Measurements from ENCODE around the gene PHACTR1. TPM values are rescaled to one million over a fixed set of nuclear protein-coding genes. Genes with fewer than 3 reads are reported as not detected.

Gene PHACTR1
- total and polyA plus RNA-seq, 12 donors, result 6.3 to 150 (median 79.9) TPM

DNA sequence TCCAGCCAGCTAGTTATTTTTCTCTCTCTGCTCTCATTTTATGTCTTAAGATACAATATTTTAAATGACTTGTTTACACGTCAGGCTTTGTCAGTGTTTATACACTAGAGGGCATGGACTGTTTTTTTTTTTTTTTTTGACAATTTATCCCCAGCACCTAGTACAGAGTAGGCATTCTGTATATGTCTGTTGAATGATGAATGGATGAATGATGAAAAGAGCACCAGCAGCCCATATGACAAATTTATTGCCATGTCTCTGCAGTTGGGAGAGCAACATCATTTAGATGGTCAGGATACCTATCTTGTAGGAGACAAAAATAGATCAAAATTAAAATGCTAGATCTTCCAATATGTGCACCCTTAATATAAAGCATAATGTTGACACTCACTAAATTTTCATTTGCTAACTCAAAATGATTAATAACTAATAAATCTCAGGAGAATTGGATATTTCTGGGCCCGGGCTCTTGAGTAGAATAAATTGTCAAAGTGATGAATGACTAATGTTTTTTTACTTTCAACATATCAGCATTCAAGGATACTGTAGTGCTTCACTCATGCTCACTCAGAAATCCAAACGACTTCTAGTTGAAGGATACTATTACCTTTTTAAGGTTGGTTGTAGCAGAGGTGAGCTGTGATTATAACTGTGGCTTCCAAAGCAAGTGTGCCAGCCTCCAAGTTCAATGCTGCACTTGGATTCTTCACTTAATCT, 200.0 kb downstream of the PHACTR1 start:
- Histone ChIP-seq H3K36me3 (no peaks in the 10 kb centered on the region), H3K27ac (no peak overlapping the region), H3K4me3 (no peak overlapping the region), H3K9me3 (no peaks in the 10 kb centered on the region), H3K4me1 (peaks cover 0 to 4% (median 0%) of the 10 kb centered on the region in 9 donors), H3K27me3 (no peaks in the 10 kb centered on the region)
- no peak for ATAC-seq
- no peak for DNase-seq
- 73 to 78% methylated on average over 3 of the region's 3 CpGs for WGBS, 2 donors
- intact Hi-C loops (cut with DNase I), result loop anchor here in 5 of 10 donors (5.0 to 10.0 kb wide), 4 partner anchors 98 to 416 kb away; no protein-coding TSS in a partner anchor
- TF ChIP-seq, protein P1, sequence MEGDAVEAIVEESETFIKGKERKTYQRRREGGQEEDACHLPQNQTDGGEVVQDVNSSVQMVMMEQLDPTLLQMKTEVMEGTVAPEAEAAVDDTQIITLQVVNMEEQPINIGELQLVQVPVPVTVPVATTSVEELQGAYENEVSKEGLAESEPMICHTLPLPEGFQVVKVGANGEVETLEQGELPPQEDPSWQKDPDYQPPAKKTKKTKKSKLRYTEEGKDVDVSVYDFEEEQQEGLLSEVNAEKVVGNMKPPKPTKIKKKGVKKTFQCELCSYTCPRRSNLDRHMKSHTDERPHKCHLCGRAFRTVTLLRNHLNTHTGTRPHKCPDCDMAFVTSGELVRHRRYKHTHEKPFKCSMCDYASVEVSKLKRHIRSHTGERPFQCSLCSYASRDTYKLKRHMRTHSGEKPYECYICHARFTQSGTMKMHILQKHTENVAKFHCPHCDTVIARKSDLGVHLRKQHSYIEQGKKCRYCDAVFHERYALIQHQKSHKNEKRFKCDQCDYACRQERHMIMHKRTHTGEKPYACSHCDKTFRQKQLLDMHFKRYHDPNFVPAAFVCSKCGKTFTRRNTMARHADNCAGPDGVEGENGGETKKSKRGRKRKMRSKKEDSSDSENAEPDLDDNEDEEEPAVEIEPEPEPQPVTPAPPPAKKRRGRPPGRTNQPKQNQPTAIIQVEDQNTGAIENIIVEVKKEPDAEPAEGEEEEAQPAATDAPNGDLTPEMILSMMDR (IDR thresholded peaks at IDR 0.05), result no peak

DNA sequence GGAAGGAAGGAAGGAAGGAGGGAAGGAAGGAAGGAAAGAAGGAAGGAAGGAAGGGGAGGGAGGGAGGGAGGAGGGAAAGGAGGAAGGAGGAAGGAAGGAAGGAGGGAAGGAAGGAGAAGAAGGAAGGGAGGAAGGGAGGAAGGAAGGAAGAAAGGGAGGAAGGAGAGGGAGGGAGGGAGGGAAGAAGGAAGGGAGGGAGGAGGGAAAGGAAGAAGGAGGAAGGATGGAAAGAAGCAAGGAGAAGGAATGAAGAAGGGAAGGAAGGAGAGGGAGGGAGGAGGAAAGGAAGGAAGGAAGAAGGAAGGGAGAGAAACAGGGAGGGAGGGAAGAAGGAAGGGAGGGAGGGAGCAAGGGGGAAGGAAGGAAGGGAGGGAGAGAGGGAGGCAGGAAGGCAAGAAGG, 204.9 kb downstream of the PHACTR1 start:
- H3K36me3 ChIP-seq, result no peaks in the 10 kb centered on the region

DNA sequence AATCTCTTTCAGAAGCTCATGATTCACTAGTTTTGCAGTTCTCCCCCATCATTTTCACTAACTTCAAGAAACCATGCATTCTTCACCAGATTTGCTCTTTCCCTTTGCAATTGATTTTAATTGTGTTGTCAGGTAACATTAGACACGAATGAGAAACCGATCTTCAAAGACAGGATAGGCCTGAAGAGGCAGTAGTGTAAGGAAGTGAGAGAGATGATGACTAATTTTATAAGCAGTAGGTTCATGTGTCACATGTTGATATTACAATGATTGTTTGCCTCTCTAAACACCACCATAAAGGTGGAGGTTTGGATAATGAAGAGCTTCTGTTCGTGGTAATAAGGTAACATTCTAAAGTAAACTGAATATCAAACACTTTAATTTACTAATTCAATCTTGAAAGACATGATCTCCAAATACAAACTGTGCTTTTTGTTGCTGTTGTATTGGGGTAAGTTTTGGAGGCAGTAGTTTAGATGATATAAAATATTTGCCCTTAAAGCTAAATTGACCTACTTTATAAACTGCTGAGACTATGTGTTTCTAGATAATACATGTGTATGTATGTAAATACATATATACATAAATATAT, 207.2 kb downstream of the PHACTR1 start:
- ATAC-seq (no peak), DNase-seq (no peak)
- Histone ChIP-seq H3K9me3 (no peaks in the 10 kb centered on the region), H3K4me1 (no peaks in the 10 kb centered on the region), H3K27ac (no peak overlapping the region), H3K4me3 (no peak overlapping the region), H3K27me3 (peaks cover 0 to 4% (median 0%) of the 10 kb centered on the region in 7 donors), H3K36me3 (no peaks in the 10 kb centered on the region)
- 72 to 80% methylated on average over 3 of the region's 3 CpGs for WGBS, 2 donors
- intact Hi-C loops (cut with DNase I), result no loop called here
- TF ChIP-seq, protein P1 (IDR thresholded peaks at IDR 0.05), result no peak

More for the DNA sequence above, 204.9 kb downstream of the PHACTR1 start:
- H3K27ac ChIP-seq, result no peak overlapping the region
- H3K4me1 ChIP-seq, result no peaks in the 10 kb centered on the region
- H3K27me3 ChIP-seq, result no peaks in the 10 kb centered on the region
- ATAC-seq (no peak), DNase-seq (no peak)
- intact Hi-C loops (cut with DNase I), result no loop called here
- TF ChIP-seq, protein P1 (IDR thresholded peaks at IDR 0.05), result no peak
- no peak overlapping the region for H3K4me3 ChIP-seq
- H3K9me3 ChIP-seq, result no peaks in the 10 kb centered on the region

DNA sequence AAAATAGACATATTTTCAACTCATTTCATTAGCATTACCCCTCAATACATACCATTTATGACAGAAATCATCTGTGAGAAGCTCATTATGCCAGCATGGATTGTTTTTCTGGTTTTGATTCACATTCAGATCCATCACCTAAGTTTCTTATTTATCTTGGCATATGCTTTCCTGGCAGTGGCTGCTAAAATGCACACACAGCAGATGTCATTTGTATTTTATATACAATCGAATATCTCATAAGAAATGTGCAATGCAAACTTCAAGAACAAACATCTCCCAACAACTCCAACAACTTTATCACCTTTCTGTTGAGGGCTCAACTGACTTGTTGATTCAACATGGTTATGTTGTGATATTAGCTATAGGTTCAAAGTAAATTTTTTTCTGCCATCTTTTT, 208.3 kb downstream of the PHACTR1 start:
- Histone ChIP-seq H3K27me3 (peaks cover 0 to 4% (median 0%) of the 10 kb centered on the region in 7 donors), H3K4me3 (no peak overlapping the region), H3K36me3 (no peaks in the 10 kb centered on the region), H3K4me1 (no peaks in the 10 kb centered on the region), H3K9me3 (no peaks in the 10 kb centered on the region), H3K27ac (no peak overlapping the region)
- no peak for DNase-seq
- no peak for ATAC-seq
- 79 to 85% methylated on average over 1 of the region's 1 CpG for WGBS, 2 donors
- TF ChIP-seq, protein P1 (IDR thresholded peaks at IDR 0.05), result no peak
- intact Hi-C loops (cut with DNase I), result no loop called here
